SK-N-SH treated with all-trans-retinoic acid at 6 μM for 48 hours (cell line): Measurements from ENCODE around the gene GIN1.

ENCODE experiments used
- ATAC-seq: fragments of 200-7000 bp; cut with Tn5 transposase; 3 replicates; pipeline ENCODE4 v1.9.1; 2020; ENCODE audit warnings: mild to moderate bottlenecking, moderate library complexity
- ARNTL ChIP-seq: fragments of 450-650 bp; formaldehyde crosslinking; IDR thresholded peaks from 2 replicates; pipeline ENCODE4 v1.5.0; 2020; ENCODE audit warnings: low read depth, mild to moderate bottlenecking, moderate library complexity, borderline replicate concordance
- BACH2 ChIP-seq: fragments of 250-450 bp; sonication (Bioruptor Pico); IDR thresholded peaks from 2 replicates; pipeline ENCODE4 v1.9.0; 2021; ENCODE audit warnings: mild to moderate bottlenecking, borderline replicate concordance
- CREB5 ChIP-seq: fragments of 250-450 bp; sonication (Bioruptor Pico); IDR thresholded peaks from 2 replicates; pipeline ENCODE4 v1.5.1; 2020; ENCODE audit warnings: low read depth, mild to moderate bottlenecking, moderate library complexity
- CSDC2 ChIP-seq: fragments of 250-450 bp; sonication (Bioruptor Pico); IDR thresholded peaks from 2 replicates; pipeline ENCODE4 v1.5.0; 2020; ENCODE audit warnings: mild to moderate bottlenecking, moderate library complexity
- CSRNP3 ChIP-seq: fragments of 250-450 bp; sonication (Bioruptor Pico); IDR thresholded peaks from 2 replicates; pipeline ENCODE4 v1.5.1; 2021; ENCODE audit warnings: mild to moderate bottlenecking, moderate library complexity
- ESRRG ChIP-seq: fragments of 250-450 bp; sonication (Bioruptor Pico); IDR thresholded peaks from 2 replicates; pipeline ENCODE4 v1.6.1; 2021; ENCODE audit warnings: mild to moderate bottlenecking
- GLIS3 ChIP-seq: fragments of 250-450 bp; sonication (Bioruptor Pico); IDR thresholded peaks from 2 replicates; pipeline ENCODE4 v1.5.0; 2020; ENCODE audit warnings: mild to moderate bottlenecking, moderate library complexity
- ISL1 ChIP-seq: fragments of 250-450 bp; sonication (Bioruptor Pico); IDR thresholded peaks from 2 replicates; pipeline ENCODE4 v2.1.2; 2022; ENCODE audit warnings: mild to moderate bottlenecking, moderate library complexity
- OSR1 ChIP-seq: fragments of 250-450 bp; sonication (Bioruptor Pico); IDR thresholded peaks from 2 replicates; pipeline ENCODE4 v1.8.0; 2022; ENCODE audit warnings: moderate library complexity, mild to moderate bottlenecking, inconsistent platforms
- PATZ1 ChIP-seq: fragments of 250-450 bp; sonication (Bioruptor Pico); IDR thresholded peaks from 2 replicates; pipeline ENCODE4 v1.8.0; 2020; ENCODE audit warnings: mild to moderate bottlenecking, moderate library complexity, borderline replicate concordance
- POU6F1 ChIP-seq: fragments of 250-450 bp; sonication (Bioruptor Pico); IDR thresholded peaks from 2 replicates; pipeline ENCODE4 v1.8.0; 2021; ENCODE audit warnings: low read depth, mild to moderate bottlenecking, moderate library complexity, borderline replicate concordance
- RARB ChIP-seq: fragments of 250-450 bp; sonication (Bioruptor Pico); IDR thresholded peaks from 2 replicates; pipeline ENCODE4 v1.8.0; 2021; ENCODE audit warnings: mild to moderate bottlenecking, moderate library complexity
- SNAI2 ChIP-seq: fragments of 250-450 bp; sonication (Bioruptor Pico); IDR thresholded peaks from 2 replicates; pipeline ENCODE4 v1.5.0; 2020; ENCODE audit warnings: mild to moderate bottlenecking, moderate library complexity
- TCF4 ChIP-seq: fragments of 250-450 bp; sonication (Bioruptor Pico); IDR thresholded peaks from 2 replicates; pipeline ENCODE4 v1.8.0; 2021; ENCODE audit warnings: mild to moderate bottlenecking, moderate library complexity, borderline replicate concordance
- TSHZ2 ChIP-seq: fragments of 250-450 bp; sonication (Bioruptor Pico); IDR thresholded peaks from 2 replicates; pipeline ENCODE4 v1.5.0; 2020; ENCODE audit warnings: mild to moderate bottlenecking, moderate library complexity
- ZC3H10 ChIP-seq: fragments of 250-450 bp; sonication (Bioruptor Pico); IDR thresholded peaks from 2 replicates; pipeline ENCODE4 v1.5.1; 2021; ENCODE audit warnings: mild to moderate bottlenecking, moderate library complexity
- ZFP3 ChIP-seq: fragments of 250-450 bp; sonication (Bioruptor Pico); IDR thresholded peaks from 2 replicates; pipeline ENCODE4 v1.5.0; 2020; ENCODE audit warnings: mild to moderate bottlenecking, moderate library complexity
- ZFP30 ChIP-seq: fragments of 450-650 bp; formaldehyde crosslinking; IDR thresholded peaks from 2 replicates; pipeline ENCODE4 v1.5.0; 2022; ENCODE audit warnings: mild to moderate bottlenecking, moderate library complexity
- ZNF565 ChIP-seq: fragments of 450-650 bp; formaldehyde crosslinking; conservative IDR thresholded peaks from 2 replicates; pipeline ENCODE4 v1.5.0; 2020; ENCODE audit warnings: low read depth, mild to moderate bottlenecking, moderate library complexity
- ZNF70 ChIP-seq: fragments of 450-650 bp; formaldehyde crosslinking; IDR thresholded peaks from 2 replicates; pipeline ENCODE4 v1.5.0; 2020; ENCODE audit warnings: mild to moderate bottlenecking, moderate library complexity
- ZNF8 ChIP-seq: fragments of 450-650 bp; formaldehyde crosslinking; IDR thresholded peaks from 2 replicates; pipeline ENCODE4 v1.5.0; 2020; ENCODE audit warnings: mild to moderate bottlenecking, moderate library complexity

The GIN1 gene

GRCh38 chr5:103041071-103041676 is 78.8 kb downstream of the GIN1 start:
- TF ChIP-seq SNAI2, result no peak
- no peak for TF ChIP-seq ZC3H10 (CRISPR knock-in tag)
- TF ChIP-seq TCF4 (CRISPR knock-in tag), result no peak
- no peak for TF ChIP-seq CSDC2 (CRISPR knock-in tag)
- TF ChIP-seq ZFP3 (CRISPR knock-in tag), result no peak
- TF ChIP-seq ZNF565 (CRISPR knock-in tag), result no peak
- no peak for TF ChIP-seq ARNTL
- no peak for TF ChIP-seq CREB5
- no peak for TF ChIP-seq ZFP30 (CRISPR knock-in tag)
- TF ChIP-seq PATZ1, result no peak
- no peak for TF ChIP-seq OSR1
- no peak for TF ChIP-seq GLIS3 (CRISPR knock-in tag)
- TF ChIP-seq ESRRG (CRISPR knock-in tag), result no peak
- no peak for TF ChIP-seq ZNF70 (CRISPR knock-in tag)
- TF ChIP-seq BACH2 (CRISPR knock-in tag), result no peak
- TF ChIP-seq CSRNP3 (CRISPR knock-in tag), result no peak
- no peak for TF ChIP-seq POU6F1 (CRISPR knock-in tag)
- TF ChIP-seq RARB, result no peak
- TF ChIP-seq, all 23 proteins: peak for 0
- ATAC-seq, result peak; percentile 74

GRCh38 chr5:103037673-103038455 is 82.1 kb downstream of the GIN1 start:
- peak; percentile 4; the same call in 1 of the 3 replicates for ATAC-seq
- no peak for TF ChIP-seq SNAI2
- TF ChIP-seq OSR1, result no peak
- TF ChIP-seq ARNTL, result no peak
- TF ChIP-seq TSHZ2, result no peak
- TF ChIP-seq CSRNP3 (CRISPR knock-in tag), result no peak
- TF ChIP-seq CREB5, result no peak
- TF ChIP-seq POU6F1 (CRISPR knock-in tag), result no peak
- TF ChIP-seq ZNF70 (CRISPR knock-in tag), result no peak
- TF ChIP-seq ISL1 (CRISPR knock-in tag), result no peak
- no peak for TF ChIP-seq PATZ1
- TF ChIP-seq ESRRG (CRISPR knock-in tag), result no peak
- no peak for TF ChIP-seq TCF4 (CRISPR knock-in tag)
- no peak for TF ChIP-seq ZNF8 (CRISPR knock-in tag)
- TF ChIP-seq RARB, result no peak
- no peak for TF ChIP-seq ZNF565 (CRISPR knock-in tag)
- no peak for TF ChIP-seq CSDC2 (CRISPR knock-in tag)
